ENCODE results near the gene SERBP1.

Gene SERBP1

DNA sequence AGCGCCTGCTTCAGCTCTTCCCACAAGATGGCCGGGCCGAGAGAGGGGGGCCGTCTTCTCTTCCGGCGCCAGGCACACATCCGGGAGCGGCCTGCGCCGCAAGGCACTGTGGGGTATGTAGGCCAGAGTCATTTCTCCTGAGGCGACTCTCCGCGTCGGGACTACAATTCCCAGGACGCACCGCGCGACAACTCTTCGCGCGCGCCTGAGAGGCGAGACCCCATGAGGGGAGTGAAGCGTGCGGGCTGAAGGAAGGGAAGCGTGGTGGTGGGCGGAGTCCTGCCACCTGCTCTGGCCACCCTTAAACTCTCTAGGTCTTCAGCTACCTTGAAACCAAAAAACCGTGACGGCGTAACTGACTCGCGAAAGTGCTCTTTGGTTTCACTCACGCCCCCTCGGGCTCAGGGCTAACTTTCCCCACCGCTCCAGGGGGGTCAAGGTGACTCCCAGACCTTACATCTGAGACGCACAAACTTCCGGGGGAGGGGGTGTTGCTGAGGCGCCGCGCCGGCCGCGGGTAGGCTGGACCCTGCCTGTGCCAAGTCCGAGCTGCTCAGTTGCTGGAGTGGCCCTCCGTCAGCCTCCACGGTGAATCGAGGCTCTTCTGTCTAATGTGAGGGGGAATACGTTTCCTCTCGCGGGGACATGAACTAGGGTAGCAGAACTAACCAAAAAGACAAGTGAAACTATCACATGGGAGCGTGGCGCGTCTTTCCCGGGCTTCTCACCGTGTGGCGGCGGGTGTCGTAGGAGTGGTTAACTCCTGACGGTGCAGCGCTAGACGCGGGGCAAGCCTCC lies at the start of gene SERBP1:
Gene SERBP1, minus strand, starts transcription at position 45 of the 798 bp plus-strand sequence. CDS start 102 bp downstream, outside the sequence.
- peak within 1 kb of the TSS; percentile 72 for H3K4me3 ChIP-seq (ENCODE audit: low read depth, low read length)
- TF ChIP-seq, protein P1, sequence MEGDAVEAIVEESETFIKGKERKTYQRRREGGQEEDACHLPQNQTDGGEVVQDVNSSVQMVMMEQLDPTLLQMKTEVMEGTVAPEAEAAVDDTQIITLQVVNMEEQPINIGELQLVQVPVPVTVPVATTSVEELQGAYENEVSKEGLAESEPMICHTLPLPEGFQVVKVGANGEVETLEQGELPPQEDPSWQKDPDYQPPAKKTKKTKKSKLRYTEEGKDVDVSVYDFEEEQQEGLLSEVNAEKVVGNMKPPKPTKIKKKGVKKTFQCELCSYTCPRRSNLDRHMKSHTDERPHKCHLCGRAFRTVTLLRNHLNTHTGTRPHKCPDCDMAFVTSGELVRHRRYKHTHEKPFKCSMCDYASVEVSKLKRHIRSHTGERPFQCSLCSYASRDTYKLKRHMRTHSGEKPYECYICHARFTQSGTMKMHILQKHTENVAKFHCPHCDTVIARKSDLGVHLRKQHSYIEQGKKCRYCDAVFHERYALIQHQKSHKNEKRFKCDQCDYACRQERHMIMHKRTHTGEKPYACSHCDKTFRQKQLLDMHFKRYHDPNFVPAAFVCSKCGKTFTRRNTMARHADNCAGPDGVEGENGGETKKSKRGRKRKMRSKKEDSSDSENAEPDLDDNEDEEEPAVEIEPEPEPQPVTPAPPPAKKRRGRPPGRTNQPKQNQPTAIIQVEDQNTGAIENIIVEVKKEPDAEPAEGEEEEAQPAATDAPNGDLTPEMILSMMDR (IDR thresholded peaks at IDR 0.05; ENCODE audit: borderline replicate concordance, insufficient read depth, low read depth, low read length) = no peak

DNA sequence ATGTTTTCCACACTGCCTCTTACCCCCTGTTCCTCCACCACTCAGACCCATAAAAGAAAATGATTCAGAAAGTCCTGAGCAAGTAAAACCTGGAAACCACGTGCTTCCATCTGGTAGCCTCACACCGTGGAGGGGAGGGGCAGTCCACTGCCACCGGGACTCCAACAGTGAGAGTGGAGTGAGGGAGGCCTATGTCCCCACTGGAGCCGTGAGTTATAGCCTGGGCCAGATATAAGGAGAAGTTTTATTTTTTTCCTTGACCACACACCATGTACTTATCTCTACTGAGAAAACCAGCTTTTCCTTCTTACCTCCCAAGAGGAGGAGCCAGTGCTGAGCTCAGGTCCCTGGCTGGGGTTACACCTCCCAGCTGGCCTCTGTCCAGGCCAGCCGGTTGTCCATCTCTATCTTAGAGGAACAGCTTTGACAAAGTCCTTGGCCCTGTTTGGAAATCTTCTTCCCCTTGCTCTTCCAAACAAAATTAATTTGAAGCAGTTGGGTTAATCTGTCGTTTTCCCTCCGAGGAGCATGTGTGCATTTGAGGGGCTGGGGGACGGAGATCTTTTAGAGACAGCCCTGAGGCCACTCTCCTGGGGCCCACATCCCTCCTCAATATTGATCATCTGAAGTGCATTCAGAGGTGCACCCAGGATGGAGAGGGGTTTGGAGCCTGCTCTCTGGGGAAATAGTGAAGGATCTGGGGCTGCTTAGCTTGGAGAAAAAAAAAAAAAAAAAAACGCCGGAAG lies 49.1 kb upstream of the SERBP1 start:
- TF ChIP-seq, protein P1 (IDR thresholded peaks at IDR 0.05; ENCODE audit: borderline replicate concordance, insufficient read depth, low read depth, low read length) = no peak
- no peak overlapping the region for H3K4me3 ChIP-seq (ENCODE audit: low read depth, low read length)

DNA sequence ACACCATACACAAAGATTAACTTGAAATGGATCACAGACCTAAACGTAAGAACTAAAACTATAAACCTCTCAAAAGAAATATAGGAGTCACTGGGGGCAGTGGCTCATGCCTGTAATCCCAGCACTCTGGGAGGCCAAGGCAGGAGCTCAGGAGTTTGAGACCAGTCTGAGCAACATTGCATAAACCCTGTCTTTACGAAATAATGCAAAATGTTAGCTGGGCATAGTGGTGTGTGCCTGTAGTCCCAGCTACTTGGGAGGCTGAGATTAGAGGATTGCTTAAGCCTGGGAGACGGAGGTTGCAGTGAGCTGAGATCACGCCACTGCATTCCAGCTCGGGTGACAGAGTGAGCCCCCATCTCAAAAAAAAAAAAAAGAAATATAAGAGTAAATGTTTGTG lies 46.7 kb upstream of the SERBP1 start:
- no peak overlapping the region for H3K4me3 ChIP-seq (ENCODE audit: low read depth, low read length)
- TF ChIP-seq, protein P1 (IDR thresholded peaks at IDR 0.05; ENCODE audit: borderline replicate concordance, insufficient read depth, low read depth, low read length) = no peak

DNA sequence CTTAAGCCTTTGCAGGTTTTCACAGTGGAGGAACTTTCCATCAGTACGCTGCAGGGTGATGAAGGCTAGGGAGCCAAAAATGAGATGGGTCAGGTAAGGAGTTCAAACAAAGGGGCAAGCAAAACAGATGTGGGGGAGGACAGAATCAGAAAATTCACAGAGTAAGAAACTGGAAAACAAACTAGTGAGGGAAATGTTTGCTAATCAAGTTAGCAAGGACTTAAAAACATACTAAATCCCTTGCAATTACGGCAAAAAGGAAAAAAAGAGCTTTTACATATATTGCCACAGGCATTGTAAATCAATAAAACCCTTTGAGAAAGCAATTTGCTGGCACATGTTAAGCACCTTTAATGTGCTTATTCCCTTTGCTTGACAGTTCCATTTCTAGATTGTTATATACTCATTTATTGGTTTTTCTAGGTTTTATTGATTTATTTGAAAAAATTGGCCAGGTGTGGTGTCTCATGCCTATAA lies 45.8 kb upstream of the SERBP1 start:
- TF ChIP-seq, protein P1 (IDR thresholded peaks at IDR 0.05; ENCODE audit: borderline replicate concordance, insufficient read depth, low read depth, low read length) = no peak
- no peak overlapping the region for H3K4me3 ChIP-seq (ENCODE audit: low read depth, low read length)

DNA sequence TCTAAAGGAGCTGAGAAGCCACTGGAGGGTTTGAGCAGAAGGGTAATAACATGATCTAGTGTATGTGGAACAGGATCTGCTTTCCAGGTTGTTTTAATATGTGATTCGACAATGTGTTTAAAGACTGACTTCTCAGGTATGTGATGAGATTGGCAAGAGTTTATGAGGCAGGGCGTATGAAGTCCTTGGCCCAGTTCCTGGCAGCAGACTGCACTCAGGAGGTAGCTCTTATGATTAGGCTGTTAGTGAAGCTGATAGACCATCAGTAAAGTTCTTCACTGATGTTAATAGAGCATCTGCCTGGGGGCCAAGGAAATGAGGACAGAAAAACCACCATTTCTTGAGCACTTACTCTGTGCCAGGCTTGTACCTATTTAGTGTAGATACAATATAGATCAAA lies 41.9 kb upstream of the SERBP1 start:
- TF ChIP-seq, protein P1 (IDR thresholded peaks at IDR 0.05; ENCODE audit: borderline replicate concordance, insufficient read depth, low read depth, low read length) = no peak
- no peak overlapping the region for H3K4me3 ChIP-seq (ENCODE audit: low read depth, low read length)

DNA sequence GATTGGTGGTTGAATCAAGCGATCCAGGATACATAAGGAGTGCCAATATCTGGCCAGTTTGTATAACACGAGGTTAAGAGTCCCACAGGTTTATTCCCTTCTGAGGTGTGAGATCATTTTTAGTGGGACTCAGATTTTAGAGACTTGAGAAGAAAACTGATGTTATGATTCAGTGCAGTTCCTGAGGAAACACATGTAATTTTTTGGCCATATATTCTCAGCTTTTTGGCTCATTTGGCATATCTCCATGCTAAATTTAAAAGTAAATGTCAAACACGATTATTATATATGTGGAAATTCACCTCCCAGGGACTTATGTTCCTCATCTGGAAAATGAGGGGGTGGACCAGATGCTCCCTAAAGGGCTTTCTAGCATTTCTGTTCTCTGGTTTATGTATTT lies 39.2 kb upstream of the SERBP1 start:
- TF ChIP-seq, protein P1 (IDR thresholded peaks at IDR 0.05; ENCODE audit: borderline replicate concordance, insufficient read depth, low read depth, low read length) = no peak
- no peak overlapping the region for H3K4me3 ChIP-seq (ENCODE audit: low read depth, low read length)

All from GM12875 (cell line).